Suprapubic skin (tissue), 4 donors: ENCODE results near the gene ZNF502. TPM values are rescaled to one million over a fixed set of nuclear protein-coding genes. Genes with fewer than 3 reads are reported as not detected.

Experiments used
- DNase-seq, 2 donors: peaks; one replicate each; pipeline ENCODE4 v3.0.0-alpha.2; 2019; ENCODE audit warnings: low spot score in 2 of 2
- H3K27ac ChIP-seq: fragments of 200-600 bp; sonication (generic); one replicate; pipeline ENCODE4 v1.5.1; 2019
- H3K27me3 ChIP-seq: fragments of 200-600 bp; sonication (generic); one replicate; pipeline ENCODE4 v1.5.1; 2019
- H3K36me3 ChIP-seq: fragments of 200-600 bp; sonication (generic); one replicate; pipeline ENCODE4 v1.5.1; 2019
- H3K4me1 ChIP-seq: fragments of 200-600 bp; sonication (generic); one replicate; pipeline ENCODE4 v1.5.1; 2019
- H3K4me3 ChIP-seq: fragments of 200-600 bp; sonication (generic); one replicate; pipeline ENCODE4 v1.5.1; 2019; ENCODE audit warnings: mild to moderate bottlenecking
- H3K9me3 ChIP-seq: fragments of 200-600 bp; sonication (generic); one replicate; pipeline ENCODE4 v1.5.1; 2019
- EP300 ChIP-seq: sonication (generic); formaldehyde crosslinking; IDR thresholded peaks from one replicate; pipeline ENCODE4 v1.6.1; 2017; ENCODE audit warnings: antibody characterized with exemption
- POLR2A ChIP-seq, 2 donors: fragments of 450-650 bp; IDR thresholded peaks; one replicate each; pipeline ENCODE4 v1.6.1; 2017; ENCODE audit warnings: antibody characterized with exemption in 2 of 2, mild to moderate bottlenecking in 2 of 2, moderate library complexity in 2 of 2
- POLR2AphosphoS5 ChIP-seq, 3 donors: sonication (generic); formaldehyde crosslinking; IDR thresholded peaks; one replicate each; pipeline ENCODE4 v1.6.1; 2017; ENCODE audit warnings: antibody characterized with exemption in 3 of 3
- WGBS: methylation state at CpG from one replicate; pipeline ENCODE4 v1.1.5; 2018; 5-methylcytosine and 5-hydroxymethylcytosine counted together
- total RNA-seq, 4 donors: library from RNA; depleted of rRNA; stranded (reverse); fragments of >200 nt; gene quantifications; one replicate each; pipeline ENCODE4 v1.1.0, GENCODE V29; 2016
- TF ChIP-seq, protein P1 (sequence below), 2 donors: fragments of 200-600 bp in 1 of 2; fragments of 450-650 bp in 1 of 2; sonication (generic) in 1 of 2; IDR thresholded peaks; one replicate each; pipeline ENCODE4 v1.5.1; 2016 to 2019; ENCODE audit warnings: antibody characterized with exemption in 2 of 2, mild to moderate bottlenecking in 1 of 2, moderate library complexity in 1 of 2

ZNF502 gene
- total RNA-seq, 4 donors from 2014 or later: 3.2 to 5.7 (median 4.6) TPM

DNA sequence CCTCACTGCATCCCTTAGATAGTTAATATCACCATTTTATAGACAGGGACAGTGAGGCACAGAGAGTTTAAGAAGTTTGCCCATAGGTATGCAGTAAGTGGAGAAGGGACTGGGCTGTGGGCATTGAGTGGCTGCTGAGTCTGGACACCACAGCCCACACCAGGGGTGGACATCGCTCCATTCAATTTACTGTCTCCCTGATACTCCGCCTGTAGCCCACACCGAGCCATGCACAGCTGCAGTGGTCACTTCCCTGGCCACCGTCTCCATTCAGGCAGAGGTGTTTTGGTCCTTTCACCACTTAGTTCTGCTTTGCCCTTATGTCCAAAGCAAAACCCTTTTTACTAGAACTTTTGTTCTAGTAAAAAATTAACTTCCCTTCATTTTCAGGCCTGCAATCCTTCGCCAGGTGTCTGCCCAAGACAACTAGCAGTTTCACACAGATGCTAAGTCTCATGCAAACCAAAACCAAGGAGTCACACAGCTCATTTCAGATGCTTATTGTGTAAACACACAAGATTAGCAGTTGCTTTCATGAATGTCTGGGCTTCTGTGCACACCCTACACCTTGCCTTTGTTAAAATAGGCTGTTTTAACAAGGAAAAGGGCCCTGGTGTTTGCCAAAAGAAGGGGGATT is 33.9 kb upstream of the ZNF502 start:
- Histone ChIP-seq H3K27ac (no peak overlapping the region), H3K27me3 (no peaks in the 10 kb centered on the region), H3K36me3 (no peaks in the 10 kb centered on the region), H3K4me3 (no peak overlapping the region), H3K9me3 (peaks cover 8% of the 10 kb centered on the region), H3K4me1 (no peaks in the 10 kb centered on the region)
- no peak for DNase-seq
- 92% methylated on average over 5 of the region's 5 CpGs for WGBS
- TF ChIP-seq EP300 (no peak), POLR2AphosphoS5 (IDR thresholded peaks at IDR 0.05) (no peak), POLR2A (IDR thresholded peaks at IDR 0.05) (no peak)
- TF ChIP-seq, protein P1, sequence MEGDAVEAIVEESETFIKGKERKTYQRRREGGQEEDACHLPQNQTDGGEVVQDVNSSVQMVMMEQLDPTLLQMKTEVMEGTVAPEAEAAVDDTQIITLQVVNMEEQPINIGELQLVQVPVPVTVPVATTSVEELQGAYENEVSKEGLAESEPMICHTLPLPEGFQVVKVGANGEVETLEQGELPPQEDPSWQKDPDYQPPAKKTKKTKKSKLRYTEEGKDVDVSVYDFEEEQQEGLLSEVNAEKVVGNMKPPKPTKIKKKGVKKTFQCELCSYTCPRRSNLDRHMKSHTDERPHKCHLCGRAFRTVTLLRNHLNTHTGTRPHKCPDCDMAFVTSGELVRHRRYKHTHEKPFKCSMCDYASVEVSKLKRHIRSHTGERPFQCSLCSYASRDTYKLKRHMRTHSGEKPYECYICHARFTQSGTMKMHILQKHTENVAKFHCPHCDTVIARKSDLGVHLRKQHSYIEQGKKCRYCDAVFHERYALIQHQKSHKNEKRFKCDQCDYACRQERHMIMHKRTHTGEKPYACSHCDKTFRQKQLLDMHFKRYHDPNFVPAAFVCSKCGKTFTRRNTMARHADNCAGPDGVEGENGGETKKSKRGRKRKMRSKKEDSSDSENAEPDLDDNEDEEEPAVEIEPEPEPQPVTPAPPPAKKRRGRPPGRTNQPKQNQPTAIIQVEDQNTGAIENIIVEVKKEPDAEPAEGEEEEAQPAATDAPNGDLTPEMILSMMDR (IDR thresholded peaks at IDR 0.05): no peak

GRCh38 chr3:44680921-44681455 is 31.5 kb upstream of the ZNF502 start:
- H3K4me3 ChIP-seq: no peak overlapping the region
- TF ChIP-seq EP300 (no peak), POLR2AphosphoS5 (IDR thresholded peaks at IDR 0.05) (no peak), POLR2A (IDR thresholded peaks at IDR 0.05) (no peak)
- TF ChIP-seq, protein P1 (IDR thresholded peaks at IDR 0.05): no peak
- no peaks in the 10 kb centered on the region for H3K36me3 ChIP-seq
- H3K27ac ChIP-seq: no peak overlapping the region
- no peak for DNase-seq
- no peaks in the 10 kb centered on the region for H3K27me3 ChIP-seq
- WGBS: 94% methylated on average over 4 of the region's 4 CpGs
- H3K4me1 ChIP-seq: peaks cover 10% of the 10 kb centered on the region
- H3K9me3 ChIP-seq: peaks cover 8% of the 10 kb centered on the region

DNA sequence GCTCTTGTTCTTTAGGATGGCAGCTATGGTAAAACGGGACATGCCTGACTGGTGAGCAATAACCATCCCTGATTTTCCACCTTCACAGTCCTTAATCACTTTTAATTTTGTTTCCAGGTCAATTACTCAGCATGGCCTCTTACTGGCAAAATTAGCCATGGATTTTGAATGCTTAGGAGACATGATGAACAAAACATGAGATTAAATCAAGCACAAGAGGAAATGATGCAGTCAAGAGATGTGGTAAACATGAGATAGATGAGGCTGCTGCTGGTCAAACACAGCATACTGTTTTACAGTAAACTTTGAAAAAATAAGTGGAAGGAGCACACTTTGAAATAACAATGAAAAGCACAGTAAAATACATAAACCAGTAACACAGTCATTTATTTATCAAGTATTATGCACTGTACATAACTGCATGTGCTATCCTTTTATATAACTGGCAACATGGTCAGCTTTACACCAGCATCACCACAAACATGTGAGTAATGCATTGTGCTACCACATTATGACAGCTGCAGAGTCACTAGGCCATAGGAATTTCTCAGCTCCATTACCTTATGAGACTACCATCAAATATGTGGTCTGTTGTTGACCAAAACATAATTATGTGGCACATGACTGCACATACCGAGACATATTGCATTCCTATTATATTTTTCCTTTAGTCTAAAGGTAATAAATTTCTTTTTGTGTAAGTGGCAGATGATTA is 30.1 kb upstream of the ZNF502 start:
- TF ChIP-seq POLR2AphosphoS5 (IDR thresholded peaks at IDR 0.05): no peak
- TF ChIP-seq, protein P1 (IDR thresholded peaks at IDR 0.05): no peak
- WGBS: 93% methylated on average over 2 of the region's 2 CpGs
- H3K4me3 ChIP-seq: no peak overlapping the region
- H3K36me3 ChIP-seq: no peaks in the 10 kb centered on the region
- H3K4me1 ChIP-seq: peaks cover 11% of the 10 kb centered on the region
- peaks cover 8% of the 10 kb centered on the region for H3K9me3 ChIP-seq
- DNase-seq: no peak
- no peaks in the 10 kb centered on the region for H3K27me3 ChIP-seq
- H3K27ac ChIP-seq: no peak overlapping the region

- peaks cover 22% of the 10 kb centered on the region for H3K27me3 ChIP-seq
- DNase-seq: peak; percentile 69 to 84
- peaks cover 11% of the 10 kb centered on the region for H3K4me1 ChIP-seq
- H3K36me3 ChIP-seq: no peaks in the 10 kb centered on the region
- H3K4me3 ChIP-seq: peak overlapping the region; percentile 71
- WGBS: 3% methylated on average over 33 of the region's 48 CpGs
- no peak for TF ChIP-seq POLR2A (IDR thresholded peaks at IDR 0.05)
- TF ChIP-seq, protein P1 (IDR thresholded peaks at IDR 0.05): no peak
- TF ChIP-seq POLR2AphosphoS5 (IDR thresholded peaks at IDR 0.05): no peak
- H3K9me3 ChIP-seq: peaks cover 8% of the 10 kb centered on the region
- H3K27ac ChIP-seq: no peak overlapping the region
Measured at GRCh38 chr3:44685128-44685800, 27.2 kb upstream of the ZNF502 start.

GRCh38 chr3:44687898-44688297 is 24.6 kb upstream of the ZNF502 start:
- no peak for TF ChIP-seq POLR2A (IDR thresholded peaks at IDR 0.05)
- no peak for TF ChIP-seq EP300
- no peak for TF ChIP-seq POLR2AphosphoS5 (IDR thresholded peaks at IDR 0.05)
- Histone ChIP-seq H3K9me3 (peaks cover 4% of the 10 kb centered on the region), H3K4me1 (peaks cover 11% of the 10 kb centered on the region), H3K27me3 (peaks cover 29% of the 10 kb centered on the region), H3K4me3 (no peak overlapping the region), H3K27ac (no peak overlapping the region), H3K36me3 (no peaks in the 10 kb centered on the region)
- WGBS: 58% methylated on average over 1 of the region's 1 CpG
- DNase-seq: no peak
